ENCODE data around the gene RTN4R. TPM values are rescaled to one million over a fixed set of nuclear protein-coding genes. Genes with fewer than 3 reads are reported as not detected.
"Not testable (repeated sequence)": the region's sequence is repeated elsewhere in the genome, so short reads cannot be mapped to it uniquely, and the experiment has no call there.

The RTN4R gene
- total and polyA plus RNA-seq, 3 donors from 2014 or later: 2.1 to 6.1 (median 5.1) TPM

DNA sequence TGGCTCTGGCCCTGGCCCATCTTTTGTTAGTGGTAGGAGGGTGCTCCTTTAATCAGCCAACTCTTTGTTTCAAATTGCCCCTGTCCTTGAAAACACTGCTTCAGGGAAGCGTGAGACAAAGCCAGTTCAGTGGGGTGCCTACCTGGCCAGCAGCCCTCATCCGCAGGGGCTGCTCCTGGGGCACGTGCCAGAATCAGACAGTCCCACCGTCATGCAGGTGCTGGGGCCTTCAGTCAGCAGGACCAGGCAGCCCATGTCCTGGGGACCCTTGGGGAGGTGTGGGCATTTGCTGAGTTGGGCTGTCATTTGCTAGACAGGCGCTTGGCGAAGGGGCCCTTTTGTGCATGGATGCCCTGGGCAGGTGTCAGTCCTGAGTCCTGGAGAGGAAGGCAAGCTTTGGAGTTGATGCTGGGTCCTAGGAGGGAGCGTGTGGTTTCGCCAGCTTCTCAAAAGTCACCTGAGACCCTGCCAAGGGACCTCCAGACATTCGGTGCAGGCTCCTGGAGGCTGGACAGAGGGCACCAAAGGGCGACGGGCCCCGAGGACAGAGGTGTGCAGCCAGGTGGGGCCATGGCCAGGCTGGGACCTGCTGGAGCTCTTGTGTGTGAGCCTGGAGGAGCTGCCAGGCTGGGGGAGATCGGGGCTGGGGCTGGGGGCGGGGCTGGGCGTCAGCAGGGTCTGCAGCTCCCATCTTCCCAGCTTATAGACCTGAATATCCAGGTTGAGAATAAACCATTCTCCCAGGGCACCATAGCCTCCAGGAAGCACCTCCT is 15.0 kb upstream of the RTN4R start:
- no peaks in the 10 kb centered on the region for H3K9me3 ChIP-seq
- WGBS, 2 donors: 74 to 75% methylated on average over 5 to 15 of the region's 15 CpGs
- DNase-seq: no peak
- H3K36me3 ChIP-seq (ENCODE audit: low read depth, missing control alignments): no peaks in the 10 kb centered on the region
- H3K27ac ChIP-seq: no peak overlapping the region
- H3K4me3 ChIP-seq: no peak overlapping the region
- H3K27me3 ChIP-seq: no peaks in the 10 kb centered on the region
- intact Hi-C loops (cut with DNase I; ENCODE audit: low total_unique reads): loop anchor here (5.0 kb wide), 1 partner anchor 126 kb away; no protein-coding TSS in a partner anchor
- TF ChIP-seq, protein P1, sequence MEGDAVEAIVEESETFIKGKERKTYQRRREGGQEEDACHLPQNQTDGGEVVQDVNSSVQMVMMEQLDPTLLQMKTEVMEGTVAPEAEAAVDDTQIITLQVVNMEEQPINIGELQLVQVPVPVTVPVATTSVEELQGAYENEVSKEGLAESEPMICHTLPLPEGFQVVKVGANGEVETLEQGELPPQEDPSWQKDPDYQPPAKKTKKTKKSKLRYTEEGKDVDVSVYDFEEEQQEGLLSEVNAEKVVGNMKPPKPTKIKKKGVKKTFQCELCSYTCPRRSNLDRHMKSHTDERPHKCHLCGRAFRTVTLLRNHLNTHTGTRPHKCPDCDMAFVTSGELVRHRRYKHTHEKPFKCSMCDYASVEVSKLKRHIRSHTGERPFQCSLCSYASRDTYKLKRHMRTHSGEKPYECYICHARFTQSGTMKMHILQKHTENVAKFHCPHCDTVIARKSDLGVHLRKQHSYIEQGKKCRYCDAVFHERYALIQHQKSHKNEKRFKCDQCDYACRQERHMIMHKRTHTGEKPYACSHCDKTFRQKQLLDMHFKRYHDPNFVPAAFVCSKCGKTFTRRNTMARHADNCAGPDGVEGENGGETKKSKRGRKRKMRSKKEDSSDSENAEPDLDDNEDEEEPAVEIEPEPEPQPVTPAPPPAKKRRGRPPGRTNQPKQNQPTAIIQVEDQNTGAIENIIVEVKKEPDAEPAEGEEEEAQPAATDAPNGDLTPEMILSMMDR (IDR thresholded peaks at IDR 0.05): no peak
- no peaks in the 10 kb centered on the region for H3K4me1 ChIP-seq

DNA sequence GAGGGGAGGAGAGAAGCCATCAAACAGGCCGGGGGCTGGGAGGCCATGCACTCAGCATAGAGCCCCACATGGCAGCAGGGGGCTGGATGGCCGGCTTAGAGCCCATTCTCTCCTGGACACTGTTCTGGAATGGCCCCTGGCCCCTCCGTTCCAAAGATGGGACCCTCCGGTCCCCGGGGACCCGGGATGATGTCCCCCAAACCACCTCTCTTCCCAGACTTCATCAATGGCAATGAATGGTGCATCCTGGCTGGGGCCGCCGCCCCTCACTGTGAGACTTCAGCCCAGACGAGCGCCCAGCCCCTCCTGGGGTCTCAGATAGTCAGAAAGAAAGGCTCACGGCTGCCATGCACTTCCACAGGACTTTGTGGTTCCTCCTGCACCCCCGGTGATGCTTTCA is 13.8 kb upstream of the RTN4R start:
- no peak for DNase-seq
- WGBS, 2 donors: 88 to 92% methylated on average over 9 to 12 of the region's 12 CpGs
- no peaks in the 10 kb centered on the region for H3K36me3 ChIP-seq (ENCODE audit: low read depth, missing control alignments)
- H3K27me3 ChIP-seq: no peaks in the 10 kb centered on the region
- intact Hi-C loops (cut with DNase I; ENCODE audit: low total_unique reads): loop anchor here (5.0 kb wide), 1 partner anchor 125 kb away; no protein-coding TSS in a partner anchor
- H3K9me3 ChIP-seq: no peaks in the 10 kb centered on the region
- TF ChIP-seq, protein P1 (IDR thresholded peaks at IDR 0.05): no peak
- TF ChIP-seq POLR2A (IDR thresholded peaks at IDR 0.05): no peak
- H3K27ac ChIP-seq: no peak overlapping the region
- no peaks in the 10 kb centered on the region for H3K4me1 ChIP-seq
- H3K4me3 ChIP-seq: no peak overlapping the region

DNA sequence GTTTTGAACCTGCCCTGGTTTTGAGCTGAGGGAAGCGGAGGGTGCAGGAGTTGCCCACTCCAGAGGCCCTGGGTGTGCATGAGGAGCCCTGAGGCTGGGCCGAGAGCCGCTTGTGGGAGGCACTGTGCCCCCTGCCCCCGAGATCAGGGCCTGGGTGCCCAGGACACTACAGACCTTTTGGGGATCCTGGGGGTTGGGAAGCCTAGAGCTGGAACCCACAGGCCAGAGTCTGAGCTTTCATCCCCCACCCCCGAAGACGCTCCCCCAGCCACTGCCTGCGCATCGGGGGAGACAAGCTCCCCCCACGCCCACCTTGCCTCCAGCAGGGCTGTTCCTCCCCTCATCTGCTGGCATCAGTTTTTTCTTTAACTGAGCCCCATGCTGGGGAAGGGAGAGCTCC is 13.4 kb upstream of the RTN4R start:
- H3K4me3 ChIP-seq; H3K4me1 ChIP-seq; H3K36me3 ChIP-seq (ENCODE audit: low read depth, missing control alignments); H3K9me3 ChIP-seq; H3K27me3 ChIP-seq; DNase-seq; H3K27ac ChIP-seq: not testable (repeated sequence)
- 73% methylated on average over 9 of the region's 9 CpGs; no CpG with 5 or more reads in 1 of the 2 donors for WGBS, 2 donors
- intact Hi-C loops (cut with DNase I; ENCODE audit: low total_unique reads): loop anchor here (5.0 kb wide), 1 partner anchor 124 kb away; no protein-coding TSS in a partner anchor

DNA sequence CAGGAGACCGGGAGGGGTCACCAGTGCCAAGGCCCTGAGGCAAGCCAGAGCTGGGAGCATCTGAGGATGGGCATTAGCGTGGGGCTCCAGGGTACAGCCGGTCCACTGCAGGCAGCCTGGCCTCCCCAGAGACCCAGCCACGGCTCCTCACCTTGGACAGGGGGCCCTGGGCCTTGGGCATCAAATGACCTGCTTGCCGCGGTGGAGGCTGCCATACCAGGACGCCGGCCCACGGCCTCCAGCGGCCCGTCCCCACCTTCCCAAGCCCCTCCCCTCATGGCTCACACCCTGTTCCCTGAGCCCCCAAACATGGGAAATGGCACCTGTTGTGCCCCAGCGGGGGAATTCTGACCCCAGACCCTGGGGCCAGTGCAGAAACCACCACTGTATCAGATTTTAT is 12.7 kb upstream of the RTN4R start:
- Histone ChIP-seq H3K36me3 (ENCODE audit: low read depth, missing control alignments) (no peaks in the 10 kb centered on the region), H3K4me1 (no peaks in the 10 kb centered on the region), H3K9me3 (no peaks in the 10 kb centered on the region), H3K4me3 (no peak overlapping the region), H3K27ac (no peak overlapping the region), H3K27me3 (no peaks in the 10 kb centered on the region)
- no peak for DNase-seq
- WGBS, 2 donors: 76 to 80% methylated on average over 1 to 12 of the region's 12 CpGs
- TF ChIP-seq, protein P1 (IDR thresholded peaks at IDR 0.05): no peak
- TF ChIP-seq POLR2A (IDR thresholded peaks at IDR 0.05): no peak
- intact Hi-C loops (cut with DNase I; ENCODE audit: low total_unique reads): loop anchor here (5.0 kb wide), 1 partner anchor 124 kb away; no protein-coding TSS in a partner anchor

DNA sequence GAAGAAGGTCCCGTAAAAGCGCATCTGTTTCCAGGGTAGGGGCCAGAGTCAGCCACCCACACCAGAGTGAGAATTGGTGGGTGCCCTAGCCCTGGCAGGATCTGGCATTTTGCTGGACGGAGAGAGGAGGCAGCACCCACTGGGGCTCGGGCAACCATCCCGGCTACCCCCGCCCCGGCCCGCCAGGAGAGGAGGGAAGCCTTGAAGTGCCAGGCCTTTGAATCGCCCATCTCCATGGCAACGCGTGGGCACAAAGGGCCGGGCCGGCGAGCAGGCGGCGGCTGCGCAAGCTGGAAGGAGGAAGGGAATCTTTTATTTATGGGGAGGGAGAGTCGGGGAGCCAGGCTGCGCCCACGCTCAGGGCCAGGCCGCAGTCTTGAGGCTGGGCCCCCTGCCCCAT is 12.0 kb upstream of the RTN4R start:
- H3K36me3 ChIP-seq (ENCODE audit: low read depth, missing control alignments); H3K9me3 ChIP-seq; H3K4me3 ChIP-seq; H3K4me1 ChIP-seq; H3K27me3 ChIP-seq; H3K27ac ChIP-seq; DNase-seq: not testable (repeated sequence)
- intact Hi-C loops (cut with DNase I; ENCODE audit: low total_unique reads): loop anchor here (5.0 kb wide), 1 partner anchor 123 kb away; no protein-coding TSS in a partner anchor
- WGBS, 2 donors: 68 to 70% methylated on average over 6 to 11 of the region's 21 CpGs

Measured in testis (tissue), 3 donors.